ENCODE data around the gene RUNX1. TPM values are rescaled to one million over a fixed set of nuclear protein-coding genes. Genes with fewer than 3 reads are reported as not detected.
A peak's percentile ranks its signal among the peaks of the same experiment; 100 is the strongest.

The RUNX1 gene
- total and polyA plus RNA-seq, 2 of the 13 experiments (the other 11 are each of a cell fraction or from before 2014, with no cell fraction given): 5.4 to 6.4 TPM

DNA sequence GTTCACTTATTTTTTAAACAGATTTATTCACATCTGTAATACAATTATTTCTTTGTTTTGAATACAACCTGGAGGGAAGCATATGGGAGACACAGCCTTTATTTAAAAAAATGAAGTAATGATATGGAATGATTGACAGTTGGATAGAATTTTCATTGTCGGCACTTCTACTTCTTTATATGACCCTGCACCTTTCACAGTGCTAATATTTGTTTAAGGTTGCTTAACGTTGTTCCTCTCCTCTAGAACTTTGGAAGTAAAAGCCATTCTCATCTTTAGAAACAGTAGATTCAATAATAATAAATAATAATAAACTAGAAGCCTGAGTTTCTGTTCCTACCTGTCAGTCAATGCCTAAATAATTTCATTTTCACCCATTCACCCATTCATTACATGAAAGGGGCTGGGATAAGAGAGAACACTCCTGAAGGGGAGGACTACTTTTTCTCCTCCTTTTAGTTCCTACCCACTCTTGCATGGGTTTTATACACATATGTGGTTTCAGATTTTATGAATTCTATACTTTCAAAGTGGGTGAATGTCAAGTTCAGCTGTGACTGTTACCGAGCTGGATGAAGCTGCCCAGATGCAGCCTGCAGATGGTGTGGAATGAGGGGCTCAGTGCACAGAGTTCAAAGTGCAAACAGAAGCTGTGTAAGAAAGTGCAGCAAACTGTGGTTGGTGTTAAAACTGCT, 9.4 kb downstream of the RUNX1 start (continued):
- no peak for TF ChIP-seq FOXK1 (CRISPR knock-in tag; IDR thresholded peaks at IDR 0.05; ENCODE audit: borderline replicate concordance, low read depth)
- TF ChIP-seq, protein P1, sequence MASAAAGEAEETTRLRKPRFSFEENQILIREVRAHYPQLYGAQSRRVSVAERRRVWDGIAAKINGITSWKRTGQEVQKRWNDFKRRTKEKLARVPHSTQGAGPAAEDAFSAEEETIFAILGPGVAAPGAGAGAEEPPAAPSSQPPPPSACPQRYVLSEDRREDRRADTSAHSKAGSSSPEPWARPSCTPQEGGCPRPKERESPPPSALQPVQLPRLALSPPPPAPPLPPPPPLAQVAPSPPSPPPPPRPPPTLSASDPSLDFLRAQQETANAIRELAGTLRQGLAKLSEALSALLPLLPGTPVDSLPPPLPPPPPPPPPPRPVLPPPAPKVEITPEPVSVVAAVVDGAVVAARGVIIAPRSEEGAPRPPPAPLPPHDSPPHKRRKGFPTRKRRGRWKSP (CRISPR knock-in tag; IDR thresholded peaks at IDR 0.05): no peak
- no peak for TF ChIP-seq ZNF337 (CRISPR knock-in tag; IDR thresholded peaks at IDR 0.05; ENCODE audit: borderline replicate concordance, low read depth)
- peak in 1 of 2 experiments; percentile 65; a peak in 2 of 4 replicates for TF ChIP-seq EP300 (IDR thresholded peaks at IDR 0.05; ENCODE audit: low read depth in 2 of 2, low read length in 2 of 2)
- TF ChIP-seq EP300 (CRISPR knock-in tag; IDR thresholded peaks at IDR 0.05; ENCODE audit: borderline replicate concordance): no peak
- TF ChIP-seq, protein P2, sequence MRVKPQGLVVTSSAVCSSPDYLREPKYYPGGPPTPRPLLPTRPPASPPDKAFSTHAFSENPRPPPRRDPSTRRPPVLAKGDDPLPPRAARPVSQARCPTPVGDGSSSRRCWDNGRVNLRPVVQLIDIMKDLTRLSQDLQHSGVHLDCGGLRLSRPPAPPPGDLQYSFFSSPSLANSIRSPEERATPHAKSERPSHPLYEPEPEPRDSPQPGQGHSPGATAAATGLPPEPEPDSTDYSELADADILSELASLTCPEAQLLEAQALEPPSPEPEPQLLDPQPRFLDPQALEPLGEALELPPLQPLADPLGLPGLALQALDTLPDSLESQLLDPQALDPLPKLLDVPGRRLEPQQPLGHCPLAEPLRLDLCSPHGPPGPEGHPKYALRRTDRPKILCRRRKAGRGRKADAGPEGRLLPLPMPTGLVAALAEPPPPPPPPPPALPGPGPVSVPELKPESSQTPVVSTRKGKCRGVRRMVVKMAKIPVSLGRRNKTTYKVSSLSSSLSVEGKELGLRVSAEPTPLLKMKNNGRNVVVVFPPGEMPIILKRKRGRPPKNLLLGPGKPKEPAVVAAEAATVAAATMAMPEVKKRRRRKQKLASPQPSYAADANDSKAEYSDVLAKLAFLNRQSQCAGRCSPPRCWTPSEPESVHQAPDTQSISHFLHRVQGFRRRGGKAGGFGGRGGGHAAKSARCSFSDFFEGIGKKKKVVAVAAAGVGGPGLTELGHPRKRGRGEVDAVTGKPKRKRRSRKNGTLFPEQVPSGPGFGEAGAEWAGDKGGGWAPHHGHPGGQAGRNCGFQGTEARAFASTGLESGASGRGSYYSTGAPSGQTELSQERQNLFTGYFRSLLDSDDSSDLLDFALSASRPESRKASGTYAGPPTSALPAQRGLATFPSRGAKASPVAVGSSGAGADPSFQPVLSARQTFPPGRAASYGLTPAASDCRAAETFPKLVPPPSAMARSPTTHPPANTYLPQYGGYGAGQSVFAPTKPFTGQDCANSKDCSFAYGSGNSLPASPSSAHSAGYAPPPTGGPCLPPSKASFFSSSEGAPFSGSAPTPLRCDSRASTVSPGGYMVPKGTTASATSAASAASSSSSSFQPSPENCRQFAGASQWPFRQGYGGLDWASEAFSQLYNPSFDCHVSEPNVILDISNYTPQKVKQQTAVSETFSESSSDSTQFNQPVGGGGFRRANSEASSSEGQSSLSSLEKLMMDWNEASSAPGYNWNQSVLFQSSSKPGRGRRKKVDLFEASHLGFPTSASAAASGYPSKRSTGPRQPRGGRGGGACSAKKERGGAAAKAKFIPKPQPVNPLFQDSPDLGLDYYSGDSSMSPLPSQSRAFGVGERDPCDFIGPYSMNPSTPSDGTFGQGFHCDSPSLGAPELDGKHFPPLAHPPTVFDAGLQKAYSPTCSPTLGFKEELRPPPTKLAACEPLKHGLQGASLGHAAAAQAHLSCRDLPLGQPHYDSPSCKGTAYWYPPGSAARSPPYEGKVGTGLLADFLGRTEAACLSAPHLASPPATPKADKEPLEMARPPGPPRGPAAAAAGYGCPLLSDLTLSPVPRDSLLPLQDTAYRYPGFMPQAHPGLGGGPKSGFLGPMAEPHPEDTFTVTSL (CRISPR knock-in tag; IDR thresholded peaks at IDR 0.05; ENCODE audit: borderline replicate concordance): peak; percentile 60; the same call in 1 of the 2 replicates
- no peak for TF ChIP-seq SIN3A (IDR thresholded peaks at IDR 0.05; ENCODE audit: borderline replicate concordance, low read depth, low read length)
- no peak for TF ChIP-seq ZNF672 (CRISPR knock-in tag; IDR thresholded peaks at IDR 0.05)
- TF ChIP-seq CHD4 (IDR thresholded peaks at IDR 0.05; ENCODE audit: borderline replicate concordance, low read length): peak; percentile 93; the same call in 1 of the 2 replicates
- no peak for TF ChIP-seq ZNF253 (CRISPR knock-in tag; IDR thresholded peaks at IDR 0.05; ENCODE audit: borderline replicate concordance)
- peak in 1 of 2 experiments; percentile 32; a peak in 1 of 4 replicates for TF ChIP-seq NR2F1 (CRISPR knock-in tag; IDR thresholded peaks at IDR 0.05)
- TF ChIP-seq NR2F6 (IDR thresholded peaks at IDR 0.05): peak; percentile 67
- no peak for TF ChIP-seq NR2F6 (CRISPR knock-in tag; IDR thresholded peaks at IDR 0.05)
- no peak for TF ChIP-seq RCOR2 (CRISPR knock-in tag; IDR thresholded peaks at IDR 0.05)
- peak; percentile 84 for TF ChIP-seq ZNF24 (IDR thresholded peaks at IDR 0.05)
- peak; percentile 62 for TF ChIP-seq TCF7 (IDR thresholded peaks at IDR 0.05; ENCODE audit: low read depth)
- TF ChIP-seq RFXANK (CRISPR knock-in tag; IDR thresholded peaks at IDR 0.05): no peak
- TF ChIP-seq SKI (IDR thresholded peaks at IDR 0.05; ENCODE audit: partially characterized antibody): peak; percentile 23
- 0 out of 2 replicates have a peak, but pooled peaks have one; percentile 13 for TF ChIP-seq TGIF2 (CRISPR knock-in tag; IDR thresholded peaks at IDR 0.05)
- peak; percentile 25; the same call in 1 of the 2 replicates for TF ChIP-seq MED1 (CRISPR knock-in tag; IDR thresholded peaks at IDR 0.05)
- peak; percentile 69; the same call in 1 of the 2 replicates for TF ChIP-seq ZNF644 (CRISPR knock-in tag; IDR thresholded peaks at IDR 0.05; ENCODE audit: low read depth)
- TF ChIP-seq, protein P3, sequence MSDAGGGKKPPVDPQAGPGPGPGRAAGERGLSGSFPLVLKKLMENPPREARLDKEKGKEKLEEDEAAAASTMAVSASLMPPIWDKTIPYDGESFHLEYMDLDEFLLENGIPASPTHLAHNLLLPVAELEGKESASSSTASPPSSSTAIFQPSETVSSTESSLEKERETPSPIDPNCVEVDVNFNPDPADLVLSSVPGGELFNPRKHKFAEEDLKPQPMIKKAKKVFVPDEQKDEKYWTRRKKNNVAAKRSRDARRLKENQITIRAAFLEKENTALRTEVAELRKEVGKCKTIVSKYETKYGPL (CRISPR knock-in tag; IDR thresholded peaks at IDR 0.05): no peak
- no peak for TF ChIP-seq NCOA2 (CRISPR knock-in tag; IDR thresholded peaks at IDR 0.05)
- TF ChIP-seq PHF21A (CRISPR knock-in tag; IDR thresholded peaks at IDR 0.05): peak; percentile 52; the same call in 1 of the 2 replicates

All from HepG2 (cell line).